Kidney (tissue), 14 donors: Measurements from ENCODE around the gene PLPPR1. TPM values are rescaled to one million over a fixed set of nuclear protein-coding genes. Genes with fewer than 3 reads are reported as not detected.
A peak's percentile ranks its signal among the peaks of the same experiment; 100 is the strongest.

Source experiments
- DNase-seq, 5 donors: peaks; one replicate each; pipeline ENCODE4 v3.0.0-alpha.2; 2013 to 2020
- FAIRE-seq: peaks from 2 replicates; lab custom pipeline; 2012; peaks lifted over from hg19 to GRCh38; lab: Jason Lieb, UNC
- H3K27ac ChIP-seq, 2 donors: one replicate each; pipeline ENCODE4 v1.7.0; 2013; ENCODE audit warnings: low read depth in 2 of 2, low read length in 2 of 2, inconsistent platforms in 1 of 2
- H3K27me3 ChIP-seq: one replicate; pipeline ENCODE4 v1.7.1; 2013; ENCODE audit warnings: low read length, inconsistent platforms; ENCODE audit not compliant: control insufficient read depth, insufficient read depth
- H3K36me3 ChIP-seq, 3 donors: one replicate each; pipeline versions ENCODE4 v1.7.0 to v1.7.1; 2013; ENCODE audit warnings: low read length in 3 of 3, control low read depth in 1 of 3, inconsistent platforms in 1 of 3; ENCODE audit not compliant: insufficient read depth in 3 of 3, control insufficient read depth in 2 of 3
- H3K4me1 ChIP-seq, 3 donors: one replicate each; pipeline versions ENCODE4 v1.7.0 to v1.7.1; 2013; ENCODE audit warnings: low read length in 3 of 3, inconsistent platforms in 1 of 3, low read depth in 1 of 3; ENCODE audit not compliant: control insufficient read depth in 2 of 3, insufficient read depth in 2 of 3
- H3K4me3 ChIP-seq, 3 donors: one replicate each; pipeline versions ENCODE4 v1.7.0 to v1.8.1; 2013; ENCODE audit warnings: low read length in 3 of 3, control low read depth in 1 of 3, inconsistent platforms in 1 of 3
- H3K9ac ChIP-seq, 3 donors: one replicate each; pipeline versions ENCODE4 v1.7.0 to v1.7.1; 2013; ENCODE audit warnings: low read length in 3 of 3, control low read depth in 1 of 3, inconsistent platforms in 1 of 3
- H3K9me3 ChIP-seq, 3 donors: one replicate each; pipeline versions ENCODE4 v1.7.0 to v1.7.1; 2013; ENCODE audit warnings: low read length in 3 of 3, control low read depth in 1 of 3, inconsistent platforms in 1 of 3; ENCODE audit not compliant: control insufficient read depth in 2 of 3, insufficient read depth in 1 of 3
- CTCF ChIP-seq: IDR thresholded peaks from 3 replicates; pipeline ENCODE4 v1.5.1; 2012; ENCODE audit warnings: mild to moderate bottlenecking, moderate library complexity, borderline replicate concordance; ENCODE audit not compliant: insufficient read depth; ENCODE audit errors: extremely low read depth
- intact Hi-C: fragments of 100-400 bp; cut with DNase I; formaldehyde crosslinking; loops from one replicate; pipeline ENCODE4 v1.11.1; 2022
- polyA plus RNA-seq: library from polyadenylated mRNA; stranded (reverse); fragments of 350-450 nt; fragmentation: Illumina TruSeq; extraction: RNeasy Lipid Tissue Mini Kit (QIAGEN cat#74804); gene quantifications from one replicate; pipeline ENCODE4 v1.2.3, GENCODE V29; 2014; ENCODE audit warnings: low read depth, low replicate concordance; ENCODE audit not compliant: insufficient read depth
- total RNA-seq: library from RNA; stranded (reverse); fragmentation: NEBNext Ultra II Directional; extraction: Animal tissue kit (Norgen Biotek cat#: 25700); gene quantifications from one replicate; pipeline ENCODE4 v1.2.1, GENCODE V29; 2021
- donor health status: control.
- donor health status: control.
- donor health status: control.
- donor health status: control.
- donor health status: control.
- donor health status: DM: yes; HTN: yes; CAD: no.
- donor health status: Normal renal cell carcinoma (clear cell type).

Gene PLPPR1
- total and polyA plus RNA-seq, 2 donors from 2014 or later: 0.98 to 21.6 TPM

- no peak for FAIRE-seq
- no peak for TF ChIP-seq CTCF
- intact Hi-C loops: no loop called here
- Histone ChIP-seq H3K4me3 (no peak overlapping the region), H3K9me3 (no peaks in the 10 kb centered on the region), H3K27ac (no peak overlapping the region), H3K9ac (no peak overlapping the region), H3K4me1 (peaks cover 0 to 3% (median 0%) of the 10 kb centered on the region in 3 donors), H3K27me3 (peaks cover 9% of the 10 kb centered on the region), H3K36me3 (no peaks in the 10 kb centered on the region)
- DNase-seq: no peak
Measured at GRCh38 chr9:101025940-101026339, 2.6 kb upstream of the PLPPR1 start.

- no peak overlapping the region for H3K27ac ChIP-seq
- DNase-seq: peak in 1 of 5 donors; percentile 13
- H3K4me3 ChIP-seq: no peak overlapping the region
- intact Hi-C loops: no loop called here
- no peaks in the 10 kb centered on the region for H3K36me3 ChIP-seq
- TF ChIP-seq CTCF: no peak
- H3K27me3 ChIP-seq: peaks cover 14% of the 10 kb centered on the region
- no peak for FAIRE-seq
- no peak overlapping the region for H3K9ac ChIP-seq
- H3K9me3 ChIP-seq: no peaks in the 10 kb centered on the region
- peaks cover 0 to 3% (median 0%) of the 10 kb centered on the region in 3 donors for H3K4me1 ChIP-seq
Measured at GRCh38 chr9:101026824-101027223, 1.7 kb upstream of the PLPPR1 start.

GRCh38 chr9:101027236-101027635 lies 1.3 kb upstream of the PLPPR1 start:
- DNase-seq (peak in 1 of 5 donors; percentile 15), FAIRE-seq (no peak)
- H3K4me3 ChIP-seq: no peak overlapping the region
- H3K9me3 ChIP-seq: no peaks in the 10 kb centered on the region
- no peak for TF ChIP-seq CTCF
- H3K27ac ChIP-seq: no peak overlapping the region
- H3K9ac ChIP-seq: no peak overlapping the region
- H3K36me3 ChIP-seq: no peaks in the 10 kb centered on the region
- peaks cover 0 to 3% (median 0%) of the 10 kb centered on the region in 3 donors for H3K4me1 ChIP-seq
- peaks cover 14% of the 10 kb centered on the region for H3K27me3 ChIP-seq
- intact Hi-C loops: no loop called here
